OCI-LY7 (cell line): ENCODE results near the gene PLEKHG5. TPM values are rescaled to one million over a fixed set of nuclear protein-coding genes. Genes with fewer than 3 reads are reported as not detected.
A peak's percentile ranks its signal among the peaks of the same experiment; 100 is the strongest.

Source experiments
- Bru-seq: library from RNA; stranded (reverse); fragments of 400-500 nt; gene quantifications from one replicate; lab custom pipeline; 2021; lab: Mats Ljungman, UMichigan
- BruChase-seq, 2 experiments: library from RNA; stranded (reverse); fragments of 400-500 nt; gene quantifications; one replicate each; lab custom pipeline; 2021; lab: Mats Ljungman, UMichigan
- BruUV-seq: library from RNA; stranded (reverse); fragments of 400-500 nt; replicated peaks from 2 replicates; lab custom pipeline; 2021; lab: Mats Ljungman, UMichigan
- CTCF ChIA-PET: fragments of 300-600 bp; sonication (Branson Sonifier 250); formaldehyde crosslinking; loops from one replicate; lab custom pipeline; 2022; ENCODE audit warnings: antibody characterized with exemption; ENCODE audit not compliant: unreplicated experiment; lab: Charles Lee
- POLR2A ChIA-PET: fragments of 300-600 bp; sonication (Branson Sonifier 250); formaldehyde crosslinking; loops from one replicate; lab custom pipeline; 2022; ENCODE audit warnings: antibody characterized with exemption; lab: Charles Lee
- DNase-seq: peaks from one replicate; pipeline ENCODE4 v3.0.0-alpha.2; 2015; ENCODE audit warnings: low spot score
- H2AFZ ChIP-seq: fragments of 200-600 bp; sonication (generic), shearing (Covaris generic); 2 replicates; pipeline ENCODE4 v1.6.1; 2014; ENCODE audit warnings: mild to moderate bottlenecking, antibody characterized with exemption, low read length, moderate library complexity
- H3K27ac ChIP-seq: fragments of 200-600 bp; sonication (generic); 2 replicates; pipeline ENCODE4 v1.5.1; 2014; ENCODE audit warnings: mixed run types, low read depth, mild to moderate bottlenecking, moderate library complexity, low read length, inconsistent platforms; ENCODE audit not compliant: poor library complexity, severe bottlenecking
- H3K36me3 ChIP-seq: fragments of 200-600 bp; sonication (generic); 2 replicates; pipeline ENCODE4 v1.6.1; 2014; ENCODE audit warnings: mild to moderate bottlenecking, antibody characterized with exemption, low read length, moderate library complexity, mixed read lengths; ENCODE audit not compliant: insufficient read depth
- H3K4me1 ChIP-seq: fragments of 200-600 bp; sonication (generic); 2 replicates; pipeline ENCODE4 v1.5.1; 2014; ENCODE audit warnings: mild to moderate bottlenecking, low read length; ENCODE audit not compliant: insufficient read depth, poor library complexity, severe bottlenecking
- H3K4me2 ChIP-seq: fragments of 200-600 bp; sonication (generic); 2 replicates; pipeline ENCODE4 v1.6.1; 2014; ENCODE audit warnings: mild to moderate bottlenecking, low read length
- H3K4me3 ChIP-seq: fragments of 200-600 bp; sonication (generic); 2 replicates; pipeline ENCODE4 v1.5.1; 2014; ENCODE audit warnings: mild to moderate bottlenecking, low read depth, low read length; ENCODE audit not compliant: poor library complexity, severe bottlenecking
- H3K79me2 ChIP-seq: fragments of 200-600 bp; sonication (generic); 2 replicates; pipeline ENCODE4 v1.6.1; 2016; ENCODE audit warnings: low read depth, mild to moderate bottlenecking, low read length, moderate library complexity, mixed read lengths; ENCODE audit not compliant: insufficient read depth
- H3K9me2 ChIP-seq: fragments of 200-600 bp; sonication (generic); 2 replicates; pipeline ENCODE4 v1.6.1; 2016; ENCODE audit warnings: mild to moderate bottlenecking, low read length, mixed read lengths; ENCODE audit not compliant: insufficient read depth
- H3K9me3 ChIP-seq: fragments of 200-600 bp; sonication (generic); 2 replicates; pipeline ENCODE4 v1.6.1; 2014; ENCODE audit warnings: mild to moderate bottlenecking, mixed run types, low read length, mixed read lengths
- H4K20me1 ChIP-seq: fragments of 200-600 bp; sonication (generic); 2 replicates; pipeline ENCODE4 v1.6.1; 2014; ENCODE audit warnings: mild to moderate bottlenecking, antibody characterized with exemption, low read length, moderate library complexity, mixed read lengths; ENCODE audit not compliant: insufficient read depth
- CTCF ChIP-seq: fragments of 200-600 bp; sonication (generic); conservative IDR thresholded peaks from 2 replicates; pipeline ENCODE4 v1.5.1; 2014; ENCODE audit warnings: mild to moderate bottlenecking, antibody characterized with exemption, low read length, moderate library complexity, mixed read lengths
- EZH2phosphoT487 ChIP-seq: fragments of 200-600 bp; sonication (generic); IDR thresholded peaks from 2 replicates; pipeline ENCODE4 v1.6.1; 2018; ENCODE audit warnings: low read depth, borderline replicate concordance, mild to moderate bottlenecking, mixed run types, antibody characterized with exemption, low read length, moderate library complexity, mixed read lengths
- intact Hi-C: fragments of 100-400 bp; cut with micrococcal nuclease; formaldehyde crosslinking; loops from one replicate; pipeline ENCODE4 v1.10.0; 2022; ENCODE audit not compliant: unreplicated experiment
- long read RNA-seq: library from polyadenylated mRNA; stranded (forward); transcript quantifications from one replicate; pipeline ENCODE4 v2.0.0, GENCODE V29; 2022
- total RNA-seq, 2 experiments: library from RNA; depleted of rRNA in 1 of 2; stranded (reverse); fragments of >200 nt in 1 of 2; shearing (Covaris generic) in 1 of 2; gene quantifications; 2 replicates each; pipeline ENCODE4 v1.2.3, GENCODE V29; 2014 to 2022

The PLEKHG5 gene
- total RNA-seq (2014; rRNA removed; shearing (Covaris generic)), result 0.67 and 1.6 TPM in 2 replicates
- 1.7 and 2.4 TPM in 2 replicates for total RNA-seq (2022)
- percentile 20 among the genes with signal in this experiment for Bru-seq, nascent RNA
- percentile 31 among the genes with signal in this experiment for BruChase-seq, experiment 1, labeled RNA remaining after a 6-hour chase
- percentile 30 among the genes with signal in this experiment for BruChase-seq, experiment 2, labeled RNA remaining after a 2-hour chase
- long read RNA-seq, partial matches to known transcripts, result 0 of 10 reads
- long read RNA-seq, other reads (novel, unspliced or antisense), result 10 of 10 reads

GRCh38 chr1:6491480-6491962, at the start of gene PLEKHG5:
Gene PLEKHG5 (minus strand): TSS chr1:6491667. CDS start chr1:6477571, 14,096 bp downstream.
- ChIA-PET POLR2A (interaction anchor here (0.6 kb wide), 1 partner anchor 218 kb away, joined by 3 read pairs; no protein-coding TSS in a partner anchor), CTCF (no interaction called here)
- no TSS peak for BruUV-seq
- Histone ChIP-seq H3K9me3 (no peaks in the 10 kb centered on the region), H3K4me3 (peak within 1 kb of the TSS; percentile 77), H2AFZ (peak within 1 kb of the TSS; percentile 96), H3K36me3 (no peaks in the 10 kb centered on the region), H3K4me2 (peak within 1 kb of the TSS; percentile 99), H4K20me1 (no peaks in the 10 kb centered on the region), H3K79me2 (no peaks in the 10 kb centered on the region), H3K4me1 (peaks cover 14% of the 10 kb centered on the region), H3K9me2 (no peaks in the 10 kb centered on the region), H3K27ac (peak within 1 kb of the TSS; percentile 56)
- DNase-seq, result no peak
- intact Hi-C loops, result loop anchor here (2.0 to 5.0 kb wide), 2 partner anchors 63 to 136 kb away; partner anchors contain the start of genes NOL9 and TAS1R1
- TF ChIP-seq CTCF, result no peak
- no peak for TF ChIP-seq EZH2phosphoT487

- H3K36me3 ChIP-seq, result peaks cover 81% of the 10 kb centered on the region
- BruUV-seq, result no TSS peak
- no peak for TF ChIP-seq CTCF
- TF ChIP-seq EZH2phosphoT487, result no peak
- H3K4me1 ChIP-seq, result no peaks in the 10 kb centered on the region
- H3K4me2 ChIP-seq, result no peak overlapping the region
- CTCF ChIA-PET, result no interaction called here
- H3K4me3 ChIP-seq, result no peak overlapping the region
- no peak overlapping the region for H3K27ac ChIP-seq
- H3K79me2 ChIP-seq, result no peaks in the 10 kb centered on the region
- no peaks in the 10 kb centered on the region for H3K9me3 ChIP-seq
- no peak for DNase-seq
- H4K20me1 ChIP-seq, result no peaks in the 10 kb centered on the region
- no peaks in the 10 kb centered on the region for H3K9me2 ChIP-seq
- POLR2A ChIA-PET, result no interaction called here
- intact Hi-C loops, result no loop called here
- H2AFZ ChIP-seq, result no peak overlapping the region
Measured at GRCh38 chr1:6538956-6539355, 47.5 kb upstream of the PLEKHG5 start.

- Histone ChIP-seq H3K9me3 (no peaks in the 10 kb centered on the region), H3K27ac (no peak overlapping the region), H3K9me2 (no peaks in the 10 kb centered on the region), H3K4me1 (no peaks in the 10 kb centered on the region), H3K4me3 (no peak overlapping the region), H4K20me1 (no peaks in the 10 kb centered on the region), H3K4me2 (no peak overlapping the region), H3K79me2 (no peaks in the 10 kb centered on the region), H3K36me3 (peaks cover 87% of the 10 kb centered on the region), H2AFZ (no peak overlapping the region)
- ChIA-PET CTCF (no interaction called here), POLR2A (no interaction called here)
- intact Hi-C loops, result no loop called here
- no TSS peak for BruUV-seq
- DNase-seq, result no peak
- TF ChIP-seq CTCF (no peak), EZH2phosphoT487 (no peak)
Measured at GRCh38 chr1:6536291-6536690, 44.8 kb upstream of the PLEKHG5 start.
